ENCODE data around the gene ARHGAP45. TPM values are rescaled to one million over a fixed set of nuclear protein-coding genes. Genes with fewer than 3 reads are reported as not detected.

Gene ARHGAP45
- total and polyA plus RNA-seq, 9 of the 15 experiments (the other 6 are each of a cell fraction or from before 2014, with no cell fraction given) = 0.08 to 22.1 (median 4.2) TPM

GRCh38 chr19:1039646-1040475 is 27.1 kb upstream of the ARHGAP45 start, which contains the start of gene ABCA7 (continued):
- TF ChIP-seq CTCF (IDR thresholded peaks at IDR 0.05 in 2 of 3, conservative IDR thresholded peaks at IDR 0.05 in 1 of 3; ENCODE audit: insufficient read depth in 2 of 3, low read depth in 1 of 3, low read length in 3 of 3) (peak in 1 of 3 experiments; percentile 5; a peak in 1 of 6 replicates), TAL1 (IDR thresholded peaks at IDR 0.05) (no peak), MBD2 (IDR thresholded peaks at IDR 0.05; ENCODE audit: borderline replicate concordance, low read depth) (peak; percentile 91), NONO (IDR thresholded peaks at IDR 0.05; ENCODE audit: low read depth in 2 of 2, low read length in 1 of 2) (peak in 1 of 2 experiments; percentile 60; a peak in 1 of 4 replicates), ZBTB7A (IDR thresholded peaks at IDR 0.05; ENCODE audit: borderline replicate concordance, control insufficient read depth, low read depth, low read length) (peak; percentile 72; the same call in 1 of the 2 replicates), KDM2B (CRISPR knock-in tag; IDR thresholded peaks at IDR 0.05) (peak; percentile 46; the same call in 1 of the 2 replicates), RBM22 (IDR thresholded peaks at IDR 0.05; ENCODE audit: low read depth, low read length, poor library complexity, severe bottlenecking) (peak; percentile 65), ZBED1 (IDR thresholded peaks at IDR 0.05) (0 out of 2 replicates have a peak, but pooled peaks have one; percentile 8), NR0B1 (IDR thresholded peaks at IDR 0.05; ENCODE audit: partially characterized antibody) (no peak), MEIS2 (IDR thresholded peaks at IDR 0.05; ENCODE audit: partially characterized antibody) (peak; percentile 90), PKNOX1 (IDR thresholded peaks at IDR 0.05) (peak; percentile 100), POLR2G (IDR thresholded peaks at IDR 0.05; ENCODE audit: low read depth, low read length) (peak; percentile 87), ZBTB2 (IDR thresholded peaks at IDR 0.05) (peak; percentile 92; the same call in 1 of the 2 replicates), CREBBP (IDR thresholded peaks at IDR 0.05; ENCODE audit: low read depth, low read length) (no peak), ZNF561 (CRISPR knock-in tag; conservative IDR thresholded peaks at IDR 0.05) (0 out of 2 replicates have a peak, but pooled peaks have one; percentile 28), CCNT2 (IDR thresholded peaks at IDR 0.05; ENCODE audit: borderline replicate concordance, extremely low read depth, insufficient read length, low read depth, low read length) (peak; percentile 84), NFYB (IDR thresholded peaks at IDR 0.05; ENCODE audit: extremely low read depth, insufficient read length) (peak; percentile 90), ZNF431 (CRISPR knock-in tag; IDR thresholded peaks at IDR 0.05) (no peak), CREB5 (CRISPR knock-in tag; IDR thresholded peaks at IDR 0.05) (no peak)
